Tibial artery (tissue), 4 donors: ENCODE results near the gene SNX21.

Source experiments
- DNase-seq, 2 donors: peaks; one replicate each; pipeline ENCODE4 v3.0.0-alpha.2; 2019
- H3K27ac ChIP-seq, 2 donors: fragments of 200-600 bp; sonication (generic) in 1 of 2; 1 replicate in 1 of 2; 2 replicates in 1 of 2; pipeline ENCODE4 v1.5.1; 2018 to 2019; ENCODE audit warnings: mild to moderate bottlenecking in 1 of 2
- H3K27me3 ChIP-seq, 2 donors: fragments of 200-600 bp; sonication (generic) in 1 of 2; one replicate each; pipeline versions ENCODE4 v1.5.1 to v1.6.0; 2016 to 2019
- H3K36me3 ChIP-seq, 3 donors: fragments of 200-600 bp; sonication (generic) in 2 of 3; one replicate each; pipeline ENCODE4 v1.5.1; 2016 to 2019; ENCODE audit warnings: mild to moderate bottlenecking in 2 of 3
- H3K4me1 ChIP-seq, 4 donors: fragments of 200-600 bp; sonication (generic) in 2 of 4; 1 replicate in 3 of 4; 2 replicates in 1 of 4; pipeline ENCODE4 v1.5.1; 2016 to 2019
- H3K4me3 ChIP-seq, 2 donors: fragments of 200-600 bp; sonication (generic) in 1 of 2; 1 replicate in 1 of 2; 2 replicates in 1 of 2; pipeline ENCODE4 v1.5.1; 2018 to 2019; ENCODE audit warnings: mild to moderate bottlenecking in 2 of 2
- H3K9me3 ChIP-seq, 3 donors: fragments of 200-600 bp; sonication (generic) in 1 of 3; one replicate each; pipeline ENCODE4 v1.5.1; 2016 to 2019
- intact Hi-C: fragments of 100-400 bp; cut with DNase I; formaldehyde crosslinking; loops from one replicate; pipeline ENCODE4 v1.15.0; 2023; ENCODE audit warnings: low total_unique reads
- TF ChIP-seq, protein P1 (sequence below), 2 experiments: fragments of 200-600 bp in 1 of 2; fragments of 450-650 bp in 1 of 2; IDR thresholded peaks; one replicate each; pipeline ENCODE4 v1.5.1; 2017 to 2019; ENCODE audit warnings: antibody characterized with exemption in 2 of 2, mild to moderate bottlenecking in 1 of 2, moderate library complexity in 1 of 2

The SNX21 gene

DNA sequence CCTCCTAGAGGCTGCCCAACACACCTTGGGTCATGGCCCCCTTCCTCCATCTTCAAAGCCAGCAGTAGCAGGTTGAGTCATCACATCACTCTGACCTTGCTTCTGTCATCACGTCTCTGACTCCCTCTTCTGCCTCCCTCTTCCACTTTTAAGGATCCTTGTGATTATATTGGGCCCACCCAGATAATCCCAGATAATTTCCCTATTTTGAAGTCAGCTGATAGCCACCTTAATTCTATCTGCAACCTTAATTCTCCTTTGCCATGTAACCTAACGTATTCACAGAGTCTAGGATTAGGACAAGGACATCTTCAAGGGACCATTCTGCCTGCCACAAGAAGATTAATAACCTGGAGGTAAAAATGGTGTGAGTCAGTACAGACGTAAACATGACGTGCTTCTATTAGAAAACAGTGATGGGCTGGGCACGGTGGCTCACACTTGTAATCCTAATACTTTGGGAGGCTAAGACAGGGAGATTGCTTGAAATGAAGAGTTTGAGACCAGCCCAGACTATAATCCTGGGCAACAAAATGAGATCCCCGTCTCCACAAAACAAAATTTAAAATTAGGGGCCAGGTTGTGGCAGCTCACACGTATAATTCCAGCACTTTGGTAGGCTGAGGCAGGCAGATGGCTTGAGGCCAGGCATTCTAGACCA, 27.1 kb downstream of the SNX21 start:
- Histone ChIP-seq H3K36me3 (no peaks in the 10 kb centered on the region), H3K9me3 (no peaks in the 10 kb centered on the region), H3K4me1 (peaks cover 0 to 24% (median 17%) of the 10 kb centered on the region in 4 donors), H3K27ac (no peak overlapping the region), H3K27me3 (no peaks in the 10 kb centered on the region), H3K4me3 (no peak overlapping the region)
- TF ChIP-seq, protein P1, sequence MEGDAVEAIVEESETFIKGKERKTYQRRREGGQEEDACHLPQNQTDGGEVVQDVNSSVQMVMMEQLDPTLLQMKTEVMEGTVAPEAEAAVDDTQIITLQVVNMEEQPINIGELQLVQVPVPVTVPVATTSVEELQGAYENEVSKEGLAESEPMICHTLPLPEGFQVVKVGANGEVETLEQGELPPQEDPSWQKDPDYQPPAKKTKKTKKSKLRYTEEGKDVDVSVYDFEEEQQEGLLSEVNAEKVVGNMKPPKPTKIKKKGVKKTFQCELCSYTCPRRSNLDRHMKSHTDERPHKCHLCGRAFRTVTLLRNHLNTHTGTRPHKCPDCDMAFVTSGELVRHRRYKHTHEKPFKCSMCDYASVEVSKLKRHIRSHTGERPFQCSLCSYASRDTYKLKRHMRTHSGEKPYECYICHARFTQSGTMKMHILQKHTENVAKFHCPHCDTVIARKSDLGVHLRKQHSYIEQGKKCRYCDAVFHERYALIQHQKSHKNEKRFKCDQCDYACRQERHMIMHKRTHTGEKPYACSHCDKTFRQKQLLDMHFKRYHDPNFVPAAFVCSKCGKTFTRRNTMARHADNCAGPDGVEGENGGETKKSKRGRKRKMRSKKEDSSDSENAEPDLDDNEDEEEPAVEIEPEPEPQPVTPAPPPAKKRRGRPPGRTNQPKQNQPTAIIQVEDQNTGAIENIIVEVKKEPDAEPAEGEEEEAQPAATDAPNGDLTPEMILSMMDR (IDR thresholded peaks at IDR 0.05): no peak
- no peak for DNase-seq
- intact Hi-C loops: no loop called here

DNA sequence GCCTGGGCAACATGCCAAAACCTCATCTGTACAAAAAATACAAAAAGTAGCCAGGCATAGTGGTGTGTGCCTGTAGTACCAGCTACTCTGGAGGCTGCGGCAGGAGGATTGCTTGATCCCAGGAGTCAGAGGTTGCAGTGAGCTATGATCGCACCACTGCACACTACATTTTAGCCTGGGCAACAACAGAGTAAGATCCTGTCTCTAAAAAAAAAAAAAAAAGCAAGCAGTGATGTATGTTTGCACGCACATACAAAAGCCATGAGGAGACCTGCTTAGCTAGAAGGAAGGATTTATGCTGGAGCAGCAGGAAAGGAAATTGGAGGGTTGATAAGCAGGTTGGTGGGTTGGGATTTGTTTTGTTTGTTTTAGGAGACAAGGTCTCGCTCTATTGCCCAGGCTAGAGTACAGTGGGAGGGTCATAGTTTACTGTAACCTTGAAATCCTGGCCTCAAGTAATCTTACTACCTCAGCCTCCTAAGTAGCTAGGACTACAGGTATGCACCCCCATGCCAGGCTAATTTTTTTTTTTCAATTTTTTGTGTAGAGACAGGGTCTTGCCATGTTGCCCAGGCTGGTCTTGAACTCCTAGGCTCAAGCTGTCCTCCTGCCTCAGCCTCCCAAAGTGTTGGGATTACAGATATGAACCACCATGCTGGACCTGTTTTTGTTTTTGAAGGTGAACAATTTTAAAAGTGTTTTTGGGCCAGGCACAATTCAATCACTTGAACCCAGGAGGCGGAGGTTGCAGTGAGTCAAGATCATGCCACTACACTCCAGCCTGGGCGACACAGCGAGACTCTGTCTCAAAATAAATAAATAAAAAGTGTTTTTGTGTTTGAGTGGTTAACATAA, 27.8 kb downstream of the SNX21 start:
- no peak overlapping the region for H3K27ac ChIP-seq

DNA sequence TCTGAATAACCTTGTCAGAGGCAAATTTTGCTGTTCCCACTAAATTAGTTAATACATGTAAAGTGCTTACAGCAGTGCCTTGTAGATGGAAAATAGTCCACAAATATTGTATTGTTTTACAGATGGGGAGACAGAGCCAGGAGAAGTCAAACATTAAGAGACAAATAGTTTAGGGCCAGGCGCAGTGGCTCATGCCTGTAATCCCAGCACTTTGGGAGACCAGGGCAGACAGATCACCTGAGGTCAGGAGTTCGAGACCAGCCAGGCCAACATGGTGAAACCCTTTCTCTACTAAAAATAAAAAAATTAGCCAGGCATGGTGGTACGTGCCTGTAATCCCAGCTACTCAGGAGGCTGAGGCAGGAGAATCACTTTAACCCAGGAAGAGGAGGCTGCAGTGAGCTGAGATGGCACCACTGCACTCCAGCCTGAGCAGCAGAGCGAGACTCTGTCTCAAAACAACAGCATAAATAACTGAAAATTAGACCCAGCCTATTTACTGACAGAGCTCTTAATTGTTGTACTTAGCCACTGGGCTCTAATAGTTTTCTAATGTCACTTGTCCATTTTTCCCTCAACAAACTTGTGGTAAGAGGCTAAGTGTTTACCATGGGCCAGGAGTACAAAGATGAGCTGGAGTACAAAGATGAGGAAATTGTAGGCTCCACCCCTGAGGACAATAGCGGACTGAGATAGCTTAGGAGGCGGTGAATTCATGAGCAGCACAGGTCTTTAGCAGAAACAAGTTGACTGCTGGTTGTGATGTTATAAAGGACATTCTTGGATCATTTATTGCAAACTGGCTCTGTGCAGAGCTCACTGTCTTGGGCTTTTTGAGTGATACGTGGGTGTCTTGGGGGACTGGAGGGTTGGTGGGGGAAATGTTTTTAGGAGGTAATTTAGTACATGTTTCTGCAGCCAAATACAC, 30.2 kb downstream of the SNX21 start:
- H3K27me3 ChIP-seq: no peaks in the 10 kb centered on the region
- H3K4me1 ChIP-seq: peaks cover 0 to 2% (median under 1%) of the 10 kb centered on the region in 4 donors
- H3K9me3 ChIP-seq: no peaks in the 10 kb centered on the region
- TF ChIP-seq, protein P1 (IDR thresholded peaks at IDR 0.05): no peak
- intact Hi-C loops: no loop called here
- H3K27ac ChIP-seq: no peak overlapping the region
- DNase-seq: no peak
- H3K4me3 ChIP-seq: no peak overlapping the region
- H3K36me3 ChIP-seq: no peaks in the 10 kb centered on the region

More for the DNA sequence above, 27.8 kb downstream of the SNX21 start:
- no peaks in the 10 kb centered on the region for H3K9me3 ChIP-seq
- peaks cover 0 to 17% (median 11%) of the 10 kb centered on the region in 4 donors for H3K4me1 ChIP-seq
- H3K4me3 ChIP-seq: no peak overlapping the region
- no peaks in the 10 kb centered on the region for H3K27me3 ChIP-seq
- H3K36me3 ChIP-seq: no peaks in the 10 kb centered on the region
- no peak for DNase-seq
- TF ChIP-seq, protein P1 (IDR thresholded peaks at IDR 0.05): no peak
- intact Hi-C loops: no loop called here

DNA sequence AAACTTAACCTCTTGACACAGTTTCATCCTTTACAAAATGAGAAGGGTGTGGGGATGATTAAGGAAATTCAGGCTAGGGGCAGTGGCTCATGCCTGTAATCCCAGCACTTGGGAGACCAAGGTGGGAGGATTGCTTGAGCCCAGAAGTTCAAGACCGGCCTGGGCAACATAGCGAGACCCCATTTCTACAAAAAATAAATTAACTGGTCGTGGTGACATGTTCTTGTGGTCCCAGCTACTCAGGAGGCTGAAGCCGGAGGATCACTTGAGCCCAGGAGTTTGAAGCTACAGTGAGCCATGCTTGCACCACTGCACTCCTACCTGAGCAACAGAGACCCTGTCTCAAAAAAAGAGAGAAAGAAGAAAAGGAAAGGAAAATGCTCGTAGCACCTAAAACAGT, 32.9 kb downstream of the SNX21 start:
- H3K4me1 ChIP-seq: no peaks in the 10 kb centered on the region
- no peak overlapping the region for H3K4me3 ChIP-seq
- no peaks in the 10 kb centered on the region for H3K36me3 ChIP-seq
- H3K9me3 ChIP-seq: no peaks in the 10 kb centered on the region
- no peak overlapping the region for H3K27ac ChIP-seq
- TF ChIP-seq, protein P1 (IDR thresholded peaks at IDR 0.05): no peak
- intact Hi-C loops: no loop called here
- no peak for DNase-seq
- no peaks in the 10 kb centered on the region for H3K27me3 ChIP-seq

DNA sequence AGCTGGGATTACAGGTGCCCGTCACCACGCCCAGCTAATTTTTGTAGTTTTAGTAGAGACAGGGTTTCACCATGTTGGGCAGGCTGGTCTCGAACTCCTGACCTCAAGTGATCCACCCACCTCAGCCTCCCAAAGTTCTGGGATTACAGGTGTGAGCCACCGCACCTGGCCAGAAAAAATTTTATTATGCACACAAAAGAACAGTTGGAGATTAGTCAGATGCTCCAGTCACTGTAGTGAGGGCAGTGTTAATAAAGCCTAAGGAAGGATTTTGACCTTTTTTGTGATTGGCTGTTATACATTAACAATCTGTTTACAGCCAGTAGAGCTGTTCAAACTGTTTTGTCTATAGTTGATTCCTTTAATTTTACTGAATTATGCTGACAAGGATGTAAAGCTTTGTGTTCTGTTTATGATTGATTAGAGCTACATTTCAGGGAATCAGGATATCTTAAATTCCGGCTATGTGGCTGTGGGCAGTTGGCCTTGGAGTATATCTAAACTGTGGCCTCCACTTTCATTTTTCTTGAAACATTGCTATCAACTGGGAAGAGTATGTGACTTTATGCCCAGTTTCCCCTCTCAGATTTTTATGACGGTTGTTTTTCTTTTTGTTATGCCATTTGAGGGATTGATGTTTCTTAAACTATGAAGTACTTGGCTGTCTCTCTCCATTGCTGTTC, 33.7 kb downstream of the SNX21 start:
- Histone ChIP-seq H3K27ac (no peak overlapping the region), H3K27me3 (no peaks in the 10 kb centered on the region), H3K4me1 (no peaks in the 10 kb centered on the region), H3K9me3 (no peaks in the 10 kb centered on the region), H3K4me3 (no peak overlapping the region), H3K36me3 (no peaks in the 10 kb centered on the region)
- no peak for DNase-seq
- intact Hi-C loops: no loop called here
- TF ChIP-seq, protein P1 (IDR thresholded peaks at IDR 0.05): no peak
